Activated CD4-positive, alpha-beta memory T cell treated with anti-CD3 and anti-CD28 coated beads for 36 hours (primary cell): ENCODE results near the gene OR10A2. TPM values are rescaled to one million over a fixed set of nuclear protein-coding genes. Genes with fewer than 3 reads are reported as not detected.
"Not testable (repeated sequence)": the region's sequence is repeated elsewhere in the genome, so short reads cannot be mapped to it uniquely, and the experiment has no call there.

ENCODE experiments used
- CTCF ChIA-PET: fragments of 350-600 bp; sonication (Branson Sonifier 250); formaldehyde crosslinking; loops from one replicate; lab custom pipeline; 2021; ENCODE audit warnings: antibody characterized with exemption, inconsistent platforms; lab: Charles Lee
- POLR2A ChIA-PET: fragments of 350-600 bp; sonication (Branson Sonifier 250); formaldehyde crosslinking; loops from one replicate; lab custom pipeline; 2021; ENCODE audit warnings: antibody characterized with exemption; lab: Charles Lee
- DNase-seq: peaks from one replicate; pipeline ENCODE4 v3.0.0-alpha.2; 2020
- H3K27ac Mint-ChIP-seq: one replicate; pipeline ENCODE4 v1.8.0; 2021; ENCODE audit warnings: mixed read lengths
- H3K27me3 Mint-ChIP-seq: one replicate; pipeline ENCODE4 v1.8.0; 2021; ENCODE audit warnings: mixed read lengths
- H3K36me3 Mint-ChIP-seq: one replicate; pipeline ENCODE4 v1.8.0; 2021; ENCODE audit warnings: mixed read lengths
- H3K4me1 Mint-ChIP-seq: one replicate; pipeline ENCODE4 v1.8.0; 2021; ENCODE audit warnings: low read depth, mixed read lengths
- H3K4me3 Mint-ChIP-seq: one replicate; pipeline ENCODE4 v1.8.0; 2021; ENCODE audit warnings: mild to moderate bottlenecking, mixed read lengths
- H3K9me3 Mint-ChIP-seq: one replicate; pipeline ENCODE4 v1.8.0; 2021; ENCODE audit warnings: mixed read lengths
- intact Hi-C: fragments of 100-400 bp; cut with micrococcal nuclease; formaldehyde crosslinking; loops from one replicate; pipeline ENCODE4 v1.15.1; 2023
- total RNA-seq, 2 experiments: library from RNA; stranded (reverse); gene quantifications; one replicate each; pipeline ENCODE4 v1.2.3, GENCODE V29; 2021

The OR10A2 gene
- total RNA-seq, 2 experiments from 2014 or later = not detected

- intact Hi-C loops = no loop called here
- no peaks in the 10 kb centered on the region for H3K36me3 Mint-ChIP-seq
- no peak overlapping the region for H3K27ac Mint-ChIP-seq
- peaks cover 5% of the 10 kb centered on the region for H3K27me3 Mint-ChIP-seq
- no peak overlapping the region for H3K4me3 Mint-ChIP-seq
- CTCF ChIA-PET = interaction anchor here (0.6 to 1.3 kb wide), 2 partner anchors 77 to 133 kb away, joined by 4 read pairs; no protein-coding TSS in a partner anchor
- POLR2A ChIA-PET = no interaction called here
- H3K9me3 Mint-ChIP-seq = no peaks in the 10 kb centered on the region
- H3K4me1 Mint-ChIP-seq = no peaks in the 10 kb centered on the region
- no peak for DNase-seq
Observed at GRCh38 chr11:6889835-6890234, 27.0 kb downstream of the OR10A2 start.

DNA sequence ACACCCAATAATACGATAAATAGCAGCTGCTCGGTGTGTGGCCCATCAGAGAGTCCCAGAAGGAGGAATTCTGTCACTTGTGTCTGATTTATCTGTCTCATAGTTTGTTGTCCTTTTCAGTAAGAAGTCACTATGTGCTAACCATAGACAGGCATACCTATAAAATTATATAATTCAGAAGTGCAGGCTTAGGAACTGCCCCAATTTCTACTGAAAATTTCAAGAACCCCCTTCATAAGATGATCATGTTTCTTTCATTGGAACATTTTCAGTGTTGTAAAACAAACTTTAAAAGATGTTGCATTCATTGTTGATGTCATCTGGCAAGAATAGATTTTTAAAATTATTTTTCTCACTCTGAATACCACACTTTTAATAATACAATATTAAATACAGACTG is 29.5 kb downstream of the OR10A2 start, which contains the start of gene OR2D2:
Gene OR2D2, minus strand, starts transcription at position 101 of the 400 bp plus-strand sequence. Its CDS starts 0 bp downstream, at position 101.
- POLR2A ChIA-PET = no interaction called here
- CTCF ChIA-PET = interaction anchor here (1.0 kb wide), 1 partner anchor 80 kb away, joined by 3 read pairs; no protein-coding TSS in a partner anchor

GRCh38 chr11:6894097-6894496 is 31.2 kb downstream of the OR10A2 start:
- H3K27ac Mint-ChIP-seq = no peak overlapping the region
- H3K9me3 Mint-ChIP-seq = no peaks in the 10 kb centered on the region
- H3K36me3 Mint-ChIP-seq = no peaks in the 10 kb centered on the region
- H3K4me1 Mint-ChIP-seq = no peaks in the 10 kb centered on the region
- peaks cover 7% of the 10 kb centered on the region for H3K27me3 Mint-ChIP-seq
- intact Hi-C loops = no loop called here
- DNase-seq = no peak
- POLR2A ChIA-PET = no interaction called here
- CTCF ChIA-PET = no interaction called here
- H3K4me3 Mint-ChIP-seq = no peak overlapping the region

More for the DNA sequence above, 29.5 kb downstream of the OR10A2 start, which contains the start of gene OR2D2:
- H3K27me3 Mint-ChIP-seq = peaks cover 5% of the 10 kb centered on the region
- no peak for DNase-seq
- no peaks in the 10 kb centered on the region for H3K36me3 Mint-ChIP-seq
- intact Hi-C loops = no loop called here
- no peak within 1 kb of the TSS for H3K4me3 Mint-ChIP-seq
- no peak within 1 kb of the TSS for H3K27ac Mint-ChIP-seq
- H3K9me3 Mint-ChIP-seq = no peaks in the 10 kb centered on the region
- H3K4me1 Mint-ChIP-seq = no peaks in the 10 kb centered on the region

GRCh38 chr11:6895010-6895409 is 32.2 kb downstream of the OR10A2 start:
- intact Hi-C loops = no loop called here
- no peaks in the 10 kb centered on the region for H3K36me3 Mint-ChIP-seq
- no peak overlapping the region for H3K27ac Mint-ChIP-seq
- DNase-seq = no peak
- H3K27me3 Mint-ChIP-seq = peaks cover 8% of the 10 kb centered on the region
- ChIA-PET CTCF (no interaction called here), POLR2A (no interaction called here)
- H3K9me3 Mint-ChIP-seq = no peaks in the 10 kb centered on the region
- no peaks in the 10 kb centered on the region for H3K4me1 Mint-ChIP-seq
- H3K4me3 Mint-ChIP-seq = no peak overlapping the region

GRCh38 chr11:6898911-6899310 is 36.1 kb downstream of the OR10A2 start:
- H3K4me1 Mint-ChIP-seq = no peaks in the 10 kb centered on the region
- CTCF ChIA-PET = no interaction called here
- H3K9me3 Mint-ChIP-seq = no peaks in the 10 kb centered on the region
- H3K36me3 Mint-ChIP-seq = no peaks in the 10 kb centered on the region
- no peak overlapping the region for H3K27ac Mint-ChIP-seq
- intact Hi-C loops = no loop called here
- peaks cover 6% of the 10 kb centered on the region for H3K27me3 Mint-ChIP-seq
- POLR2A ChIA-PET = no interaction called here
- H3K4me3 Mint-ChIP-seq = no peak overlapping the region
- DNase-seq = no peak

DNA sequence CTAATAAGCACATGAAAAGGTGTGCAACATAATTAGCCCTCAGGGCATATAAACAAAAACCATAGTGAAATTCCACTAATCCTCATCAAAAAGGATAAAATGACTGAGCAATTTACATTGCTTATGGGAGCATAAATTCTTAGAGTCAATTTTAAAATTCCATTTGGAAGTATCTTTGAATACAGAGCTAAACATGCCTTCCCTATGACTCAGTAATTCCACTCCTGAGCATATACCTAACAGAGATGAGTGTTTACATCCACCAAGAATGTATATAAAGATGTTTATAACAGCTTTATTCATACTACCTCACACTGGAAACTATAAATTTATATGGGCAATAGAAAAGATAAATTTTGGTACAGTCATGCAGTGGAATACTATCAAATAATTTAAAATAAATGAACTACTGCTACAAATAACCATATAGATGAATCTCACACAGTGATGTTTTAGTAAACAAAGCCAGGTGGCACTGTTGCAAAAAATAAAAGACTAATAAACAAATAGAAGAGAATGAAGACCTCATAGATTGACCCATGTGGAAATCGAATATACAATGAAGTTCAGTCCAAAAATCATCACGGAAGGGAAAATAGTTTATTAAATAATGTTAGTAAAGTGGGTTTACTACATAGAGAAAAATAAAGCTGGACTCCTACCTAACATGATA is 37.6 kb downstream of the OR10A2 start:
- no peaks in the 10 kb centered on the region for H3K36me3 Mint-ChIP-seq
- CTCF ChIA-PET = no interaction called here
- no peak for DNase-seq
- no peaks in the 10 kb centered on the region for H3K9me3 Mint-ChIP-seq
- intact Hi-C loops = no loop called here
- no peaks in the 10 kb centered on the region for H3K4me1 Mint-ChIP-seq
- no peak overlapping the region for H3K27ac Mint-ChIP-seq
- H3K27me3 Mint-ChIP-seq = peaks cover 7% of the 10 kb centered on the region
- POLR2A ChIA-PET = no interaction called here
- H3K4me3 Mint-ChIP-seq = no peak overlapping the region

DNA sequence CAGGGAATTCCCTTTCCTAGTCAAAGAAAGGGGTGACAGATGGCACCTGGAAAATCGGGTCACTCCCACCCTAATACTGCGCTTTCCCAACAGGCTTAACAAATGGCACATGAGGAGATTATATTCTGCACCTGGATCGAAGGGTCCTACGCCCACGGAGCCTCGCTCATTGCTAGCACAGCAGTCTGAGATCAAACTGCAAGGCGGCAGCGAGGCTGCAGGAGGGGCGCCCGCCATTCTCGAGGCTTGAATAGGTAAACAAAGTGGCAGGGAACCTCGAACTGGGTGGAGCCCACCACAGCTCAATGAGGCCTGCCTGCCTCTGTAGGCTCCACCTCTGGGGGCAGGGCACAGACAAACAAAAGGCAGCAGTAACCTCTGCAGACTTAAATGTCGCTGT is 41.9 kb downstream of the OR10A2 start:
- H3K9me3 Mint-ChIP-seq, H3K4me1 Mint-ChIP-seq, intact Hi-C loops, CTCF ChIA-PET, H3K27me3 Mint-ChIP-seq, H3K4me3 Mint-ChIP-seq, H3K27ac Mint-ChIP-seq, DNase-seq, H3K36me3 Mint-ChIP-seq, POLR2A ChIA-PET: not testable (repeated sequence)

GRCh38 chr11:6911378-6911777 is 48.5 kb downstream of the OR10A2 start:
- Mint-ChIP-seq H3K36me3 (no peaks in the 10 kb centered on the region), H3K4me1 (no peaks in the 10 kb centered on the region), H3K27me3 (no peaks in the 10 kb centered on the region), H3K27ac (no peak overlapping the region), H3K4me3 (no peak overlapping the region), H3K9me3 (no peaks in the 10 kb centered on the region)
- ChIA-PET POLR2A (no interaction called here), CTCF (no interaction called here)
- no peak for DNase-seq
- intact Hi-C loops = no loop called here

DNA sequence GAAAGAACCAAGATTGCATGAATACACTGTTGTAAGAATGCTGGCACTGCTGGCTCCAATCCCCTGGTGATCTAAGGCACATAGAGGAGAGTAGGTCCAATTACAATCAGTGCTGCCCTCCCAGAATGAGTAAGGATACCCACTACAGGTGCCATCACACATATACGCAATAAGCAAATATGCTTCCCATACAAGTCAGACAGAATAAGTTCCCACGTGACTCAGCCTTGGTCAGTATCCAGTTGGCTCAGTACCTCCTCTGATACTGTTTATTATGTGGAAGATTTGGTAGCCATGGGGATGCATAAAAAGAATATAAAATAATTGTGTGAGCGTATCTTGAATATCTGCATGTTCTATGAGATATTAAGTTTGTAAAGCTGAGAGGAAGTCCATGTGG is 49.1 kb downstream of the OR10A2 start:
- no peak for DNase-seq
- no peak overlapping the region for H3K27ac Mint-ChIP-seq
- intact Hi-C loops = no loop called here
- H3K27me3 Mint-ChIP-seq = no peaks in the 10 kb centered on the region
- no peaks in the 10 kb centered on the region for H3K4me1 Mint-ChIP-seq
- no peak overlapping the region for H3K4me3 Mint-ChIP-seq
- CTCF ChIA-PET = no interaction called here
- POLR2A ChIA-PET = no interaction called here
- no peaks in the 10 kb centered on the region for H3K9me3 Mint-ChIP-seq
- no peaks in the 10 kb centered on the region for H3K36me3 Mint-ChIP-seq

GRCh38 chr11:6919698-6920097 is 56.8 kb downstream of the OR10A2 start:
- ChIA-PET POLR2A (no interaction called here), CTCF (interaction anchor here (1.2 kb wide), 1 partner anchor 108 kb away, joined by 4 read pairs; no protein-coding TSS in a partner anchor)
- no peak overlapping the region for H3K4me3 Mint-ChIP-seq
- no peaks in the 10 kb centered on the region for H3K4me1 Mint-ChIP-seq
- H3K27ac Mint-ChIP-seq = no peak overlapping the region
- no peak for DNase-seq
- intact Hi-C loops = no loop called here
- H3K9me3 Mint-ChIP-seq = no peaks in the 10 kb centered on the region
- H3K27me3 Mint-ChIP-seq = peaks cover 14% of the 10 kb centered on the region
- H3K36me3 Mint-ChIP-seq = no peaks in the 10 kb centered on the region

- intact Hi-C loops = no loop called here
- H3K36me3 Mint-ChIP-seq = no peaks in the 10 kb centered on the region
- no peaks in the 10 kb centered on the region for H3K9me3 Mint-ChIP-seq
- no peak within 1 kb of the TSS for H3K4me3 Mint-ChIP-seq
- CTCF ChIA-PET = no interaction called here
- H3K27me3 Mint-ChIP-seq = peaks cover 19% of the 10 kb centered on the region
- POLR2A ChIA-PET = no interaction called here
- H3K4me1 Mint-ChIP-seq = peaks cover 3% of the 10 kb centered on the region
- no peak within 1 kb of the TSS for H3K27ac Mint-ChIP-seq
- DNase-seq = no peak
Observed at GRCh38 chr11:6920702-6921101, 57.8 kb downstream of the OR10A2 start, which contains the start of gene OR2D3. Gene OR2D3 (plus strand): TSS chr11:6921002. CDS start chr11:6921002, 0 bp downstream.
